ENCODE data around the gene HOXB7.

The HOXB7 gene

DNA sequence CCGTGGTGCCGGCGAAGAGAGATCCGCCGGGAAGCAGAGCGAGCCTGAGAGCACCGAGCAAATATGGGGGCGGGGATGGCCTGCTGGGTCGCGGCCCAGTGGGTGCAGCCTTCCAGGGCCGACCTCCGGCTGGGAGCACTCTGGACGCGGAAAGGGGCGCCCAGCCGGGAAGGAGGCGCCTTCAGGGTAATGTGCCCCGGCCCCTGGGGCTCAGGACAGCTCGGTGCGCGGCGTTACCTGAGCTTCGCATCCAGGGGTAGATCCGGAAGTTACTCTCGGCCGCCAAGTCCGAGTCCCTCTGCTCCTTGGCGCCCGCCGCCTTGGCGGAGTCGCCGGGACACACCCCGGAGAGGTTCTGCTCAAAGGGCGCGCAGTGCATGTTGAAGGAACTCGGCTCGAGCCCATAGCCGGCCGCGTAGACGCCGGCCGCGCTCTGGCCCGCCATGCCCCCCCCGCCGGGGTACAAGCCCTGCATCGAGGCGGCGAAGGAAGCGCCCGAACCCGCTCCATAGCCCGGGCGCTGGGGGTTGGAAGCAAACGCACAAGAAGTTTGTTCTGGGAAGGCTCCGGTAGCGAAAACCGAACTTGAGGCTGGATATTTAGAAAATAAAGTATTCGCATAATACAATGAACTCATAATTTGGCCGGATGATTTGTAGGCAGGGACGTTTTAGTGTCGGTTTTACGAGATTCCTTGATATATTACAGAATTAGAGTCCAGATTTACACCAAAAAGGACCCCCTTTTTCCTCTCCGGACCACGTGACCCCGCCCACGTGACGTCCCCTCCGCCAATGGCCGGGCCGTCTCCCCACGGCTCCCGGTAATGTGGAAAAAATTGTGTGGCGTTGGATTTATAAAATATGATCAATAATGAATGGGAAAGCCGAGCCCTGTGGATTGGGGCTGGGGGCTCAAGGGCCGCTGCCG, at the start of gene HOXB7:
HOXB7 (minus strand) TSS at position 736 of the 930 bp plus-strand sequence; CDS start at position 637, 99 bp downstream.
- DNase-seq (ENCODE audit: low spot score) = peak; percentile 51

GRCh38 chr17:48655913-48656312, 45.1 kb upstream of the HOXB7 start:
- DNase-seq (ENCODE audit: low spot score) = no peak

DNA sequence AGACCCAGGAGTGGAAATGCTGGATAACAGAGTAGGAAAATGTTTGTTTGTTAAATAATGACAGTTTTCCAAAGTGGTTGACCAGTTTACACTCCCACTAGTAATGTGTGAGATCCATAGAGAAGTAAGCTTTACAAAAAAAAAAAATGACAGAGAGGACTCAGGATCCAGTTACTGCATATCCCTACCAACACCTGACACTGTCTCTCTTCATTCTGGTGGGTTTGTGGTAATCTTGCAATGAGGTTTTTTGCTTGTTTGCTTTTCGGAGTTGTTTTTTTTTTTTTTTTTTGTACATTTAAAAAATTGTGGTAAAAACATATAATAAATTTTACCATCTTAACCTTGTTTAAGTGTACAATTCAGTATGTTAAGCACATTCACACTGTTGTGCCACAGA, 38.9 kb upstream of the HOXB7 start:
- DNase-seq (ENCODE audit: low spot score) = no peak

DNA sequence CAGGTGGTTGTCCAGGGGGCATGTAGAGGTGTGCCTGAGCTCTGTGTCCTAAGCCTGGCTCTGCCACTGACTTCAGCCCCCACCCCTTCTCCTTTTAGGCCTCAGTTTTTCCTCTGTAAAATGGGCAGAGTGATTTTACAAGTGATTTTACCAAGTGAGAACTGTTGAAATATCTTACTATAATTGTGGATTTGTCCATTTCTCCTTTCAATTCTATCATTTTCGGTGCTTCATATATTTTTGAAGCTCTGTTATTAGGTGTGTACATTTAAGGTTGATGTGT, 37.1 kb upstream of the HOXB7 start:
- no peak for DNase-seq (ENCODE audit: low spot score)

DNA sequence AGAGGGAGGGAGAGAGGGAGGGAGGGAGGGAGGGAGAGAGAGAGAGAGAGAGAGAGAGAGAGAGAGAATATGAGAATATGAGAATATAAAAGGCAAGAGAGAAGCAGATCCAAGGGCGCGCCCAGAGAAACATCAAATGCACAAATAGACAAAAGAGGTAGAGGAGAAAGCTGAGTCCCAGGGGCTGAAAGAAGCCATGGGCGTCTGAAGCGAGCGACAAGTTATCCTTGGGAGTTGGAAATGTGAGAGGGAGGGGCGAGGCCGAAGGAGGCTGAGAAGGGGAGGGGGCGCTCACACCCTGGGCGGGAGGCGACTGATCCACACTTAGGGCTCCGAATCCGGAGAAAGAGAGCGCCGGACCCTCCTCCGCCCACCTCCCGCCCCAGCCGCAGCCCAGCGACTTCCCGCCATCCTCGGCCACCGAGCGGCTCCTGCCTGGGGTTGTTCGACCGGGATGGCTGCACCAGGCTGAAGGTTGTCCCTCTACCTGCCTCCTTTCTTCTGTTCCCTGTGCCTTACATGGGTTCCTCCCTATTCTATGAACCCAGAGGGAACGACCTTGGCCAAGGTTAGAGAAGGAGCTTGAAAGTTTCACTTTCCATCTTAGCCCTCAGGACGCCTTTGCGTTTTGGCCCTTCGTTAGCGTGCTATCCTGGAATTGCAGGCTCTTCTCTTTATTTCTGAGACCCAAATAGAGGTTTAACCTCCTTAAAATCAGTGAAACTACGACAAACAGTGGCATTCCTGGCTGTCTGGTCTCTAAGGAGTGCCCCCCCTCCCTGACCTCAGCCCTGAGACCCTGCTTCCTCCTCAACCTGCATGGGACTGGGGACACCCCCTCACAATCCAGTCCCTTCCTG, 36.5 kb upstream of the HOXB7 start:
- DNase-seq (ENCODE audit: low spot score) = no peak

DNA sequence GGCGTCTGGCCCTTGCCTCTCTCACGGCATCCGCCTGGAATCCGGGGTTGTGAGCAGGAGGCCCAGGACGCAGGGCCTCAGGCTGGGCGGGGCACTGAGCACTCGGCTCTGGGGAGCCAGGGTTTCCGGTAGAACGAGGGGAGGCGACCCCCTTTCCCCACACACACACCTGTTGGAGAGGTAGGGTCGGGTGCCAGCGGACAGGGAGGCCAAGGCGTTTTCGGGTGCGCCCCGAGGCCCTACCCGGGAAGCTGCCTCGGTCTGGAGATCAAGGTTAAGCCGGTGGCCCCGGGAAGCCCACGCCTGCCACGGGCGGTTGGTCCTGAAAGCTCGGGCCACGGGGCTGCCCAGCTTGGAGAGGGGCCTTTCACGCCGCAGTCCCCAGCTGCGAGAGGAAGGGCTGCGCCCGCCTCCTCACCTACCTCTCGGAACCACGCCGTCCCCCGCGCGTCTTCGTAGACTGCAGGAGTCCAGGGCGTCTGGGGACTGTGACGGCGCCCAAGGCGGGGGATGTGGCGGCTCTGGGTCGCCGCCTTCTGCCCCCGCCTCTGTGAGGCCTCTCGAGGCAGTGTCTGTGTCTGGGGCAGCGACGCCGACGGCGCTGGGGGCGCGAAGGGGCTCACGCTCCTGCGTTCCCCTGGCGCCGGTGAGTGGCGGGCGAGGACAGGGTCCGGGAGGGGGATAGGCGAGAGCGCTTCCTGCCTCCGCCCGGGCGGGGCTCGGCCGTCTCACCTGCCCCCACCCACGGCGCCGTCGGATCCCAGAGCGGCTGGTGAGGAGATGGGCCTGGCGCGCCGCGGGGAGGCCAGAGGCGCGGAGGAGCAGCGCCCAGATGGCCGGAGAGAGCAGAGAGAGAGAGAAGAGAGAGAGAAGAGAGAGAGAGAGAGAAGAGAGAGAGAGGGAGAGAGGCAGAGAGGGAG, 35.6 kb upstream of the HOXB7 start:
- peak; percentile 24 for DNase-seq (ENCODE audit: low spot score)

DNA sequence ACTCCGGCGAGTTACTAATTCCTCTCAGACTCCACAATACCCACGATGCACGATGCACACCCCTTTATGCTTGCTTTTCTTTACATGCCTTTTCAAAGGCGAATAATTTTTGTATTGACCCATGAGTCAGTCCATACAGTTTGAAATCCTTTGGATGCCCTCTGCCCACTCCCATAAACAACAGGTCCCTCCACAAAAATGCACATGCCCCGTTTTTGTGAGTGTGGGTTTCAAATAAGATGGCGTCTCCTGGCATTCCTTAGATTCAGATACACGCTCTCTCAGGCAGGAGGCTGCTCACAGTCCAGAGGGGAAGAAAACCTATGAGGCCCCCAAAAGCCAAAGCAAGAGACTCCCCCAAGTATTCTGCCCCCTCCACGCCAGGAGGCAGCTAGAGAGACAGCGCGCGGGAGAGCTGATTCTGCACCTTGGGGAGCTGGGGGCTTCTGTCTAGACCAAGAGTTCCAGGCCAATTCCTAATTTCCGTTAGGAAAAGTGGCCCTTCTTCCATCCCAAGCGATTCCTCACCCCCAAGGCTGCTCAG, 34.9 kb upstream of the HOXB7 start:
- no peak for DNase-seq (ENCODE audit: low spot score)

- no peak for DNase-seq (ENCODE audit: low spot score)
These were observed 34.2 kb upstream of the HOXB7 start for GRCh38 chr17:48644910-48645557.

- no peak for DNase-seq (ENCODE audit: low spot score)
These were observed 33.3 kb upstream of the HOXB7 start for GRCh38 chr17:48644159-48644558.

- no peak for DNase-seq (ENCODE audit: low spot score)
These were observed 32.8 kb upstream of the HOXB7 start for GRCh38 chr17:48643697-48644012.

DNA sequence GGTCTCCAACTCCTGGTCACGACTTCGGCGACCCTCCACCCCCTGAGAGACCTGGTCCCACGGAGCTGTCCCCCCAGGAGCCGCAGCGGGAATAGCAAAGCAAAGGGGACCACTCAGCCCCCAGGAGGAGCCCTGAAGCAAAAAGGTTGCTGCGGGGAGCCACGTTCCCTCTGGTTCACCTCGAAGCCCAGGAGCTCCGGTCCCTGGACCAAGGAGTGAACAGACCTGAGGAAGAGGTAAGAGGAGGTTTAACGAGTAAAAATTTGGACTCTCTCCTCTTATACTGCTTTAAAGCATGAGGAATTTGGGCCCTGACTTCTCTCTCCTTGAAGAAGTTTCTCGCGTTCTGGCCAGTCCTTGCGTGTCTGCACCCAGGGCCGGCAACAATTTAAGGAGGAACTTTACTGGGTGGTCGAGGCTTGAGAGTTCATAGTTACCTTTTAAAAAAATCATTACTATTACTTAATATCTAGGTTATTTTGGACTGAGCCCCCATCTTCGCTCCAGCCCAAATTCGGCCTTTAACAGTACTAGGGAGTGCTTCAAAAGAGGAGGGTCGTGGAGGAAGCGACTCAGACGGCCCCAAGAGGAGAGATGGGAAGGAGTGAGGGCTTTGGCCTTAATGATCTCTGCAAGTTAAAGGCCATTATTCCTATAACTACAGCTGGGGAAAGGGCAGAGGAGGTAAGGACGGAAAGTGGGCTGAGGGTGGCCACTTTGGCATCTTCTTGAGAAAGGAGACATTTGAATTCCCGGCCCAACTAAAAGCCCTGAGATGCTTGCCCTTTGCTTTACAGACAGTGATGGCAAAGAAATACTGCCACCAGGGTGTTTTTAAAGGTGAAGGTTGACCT, 32.3 kb upstream of the HOXB7 start:
- DNase-seq (ENCODE audit: low spot score) = no peak

DNA sequence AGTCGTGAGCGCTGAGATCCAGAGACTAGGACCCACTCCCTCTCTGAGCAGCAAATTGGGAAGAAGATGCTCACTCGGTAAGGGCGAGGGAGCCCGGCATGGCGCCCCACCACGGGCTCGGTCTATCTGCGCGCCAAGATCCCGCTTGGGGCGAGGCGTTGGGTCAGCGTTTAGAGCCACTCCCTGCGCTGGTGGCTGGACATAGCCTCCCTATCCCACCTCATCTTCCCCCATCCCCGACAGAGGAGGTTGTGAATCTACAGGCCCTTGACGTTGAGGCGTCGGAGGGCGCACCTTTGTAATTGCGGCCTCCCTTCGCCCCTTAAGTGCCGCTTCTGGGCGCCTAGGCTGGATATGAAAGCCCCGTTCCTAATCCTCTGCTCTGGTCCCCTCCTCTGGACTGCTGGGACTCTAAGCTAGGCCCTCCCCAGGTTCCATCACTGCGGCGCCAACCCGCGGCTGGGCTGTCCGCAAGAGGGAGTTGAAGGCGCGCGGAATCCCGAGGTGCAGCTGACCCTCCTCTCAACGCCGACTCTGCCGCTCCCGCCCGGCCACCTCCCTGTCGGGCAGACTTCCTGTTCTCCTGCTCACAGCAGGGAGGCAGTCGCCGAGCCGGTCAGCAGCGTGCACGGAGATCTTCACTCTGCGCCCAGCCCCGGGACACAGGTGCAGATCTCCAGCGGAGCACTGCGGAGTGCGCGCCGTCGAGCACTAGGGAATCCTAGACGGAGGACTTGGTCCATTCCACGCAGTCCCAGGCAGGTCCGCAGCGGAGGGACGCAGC, 31.4 kb upstream of the HOXB7 start:
- no peak for DNase-seq (ENCODE audit: low spot score)

GRCh38 chr17:48641541-48642058, 30.8 kb upstream of the HOXB7 start:
- DNase-seq (ENCODE audit: low spot score) = no peak

DNA sequence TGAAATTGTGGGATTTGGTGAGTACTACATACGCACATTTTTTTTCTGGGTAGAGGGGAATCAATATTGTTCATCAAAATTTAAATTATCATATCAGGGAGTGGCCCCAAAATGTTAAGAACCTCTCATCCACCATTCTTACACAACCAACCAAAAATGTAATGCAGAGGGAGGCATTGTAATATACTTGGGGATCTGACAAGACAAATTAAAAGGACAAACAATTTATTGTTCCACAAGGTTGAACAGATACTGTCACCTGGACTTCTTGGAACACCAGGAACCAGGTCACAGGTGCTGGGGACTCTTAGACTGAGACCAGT, 30.0 kb upstream of the HOXB7 start:
- DNase-seq (ENCODE audit: low spot score) = no peak

DNA sequence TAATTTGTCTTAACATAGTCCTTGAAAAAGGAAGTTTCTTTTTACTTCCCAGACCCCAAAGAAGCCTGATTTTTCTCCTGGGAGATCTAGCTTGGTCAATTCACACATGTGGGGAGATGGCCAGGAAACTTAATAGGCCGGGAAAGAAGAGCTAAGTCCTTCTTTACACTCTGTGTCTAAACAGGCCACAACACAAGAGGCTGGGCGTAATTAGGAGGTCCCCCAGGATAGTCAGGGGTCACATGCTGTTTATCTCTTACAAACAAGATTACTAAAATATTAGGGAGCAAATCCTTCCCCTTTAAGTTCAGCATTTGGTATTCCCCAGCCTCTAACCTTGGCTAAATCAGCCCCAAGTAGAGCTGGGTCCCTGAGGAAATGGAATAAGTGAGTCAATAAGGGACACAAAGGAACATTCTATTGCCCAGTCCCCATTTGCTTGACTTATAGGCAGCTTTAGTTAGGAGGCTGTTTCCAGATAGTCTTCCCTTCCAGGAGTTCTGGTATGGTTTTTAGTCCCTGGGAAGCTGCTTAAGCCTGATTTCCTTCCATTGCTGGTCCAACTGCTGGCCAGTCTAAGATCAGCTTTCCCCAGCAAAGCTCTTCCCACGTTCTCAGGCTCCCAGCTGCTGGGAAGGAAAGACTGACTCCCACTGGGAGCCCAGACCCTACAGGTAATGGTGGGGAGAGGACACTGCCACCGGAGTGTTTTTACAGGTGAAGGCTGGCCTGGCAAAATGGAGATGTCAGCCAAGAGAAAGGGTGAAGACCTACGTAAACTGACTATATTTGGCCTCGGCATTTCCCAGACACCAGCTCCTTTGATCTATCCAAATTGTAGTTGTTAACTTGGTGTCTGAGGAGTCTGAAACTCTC, 29.4 kb upstream of the HOXB7 start:
- no peak for DNase-seq (ENCODE audit: low spot score)

GRCh38 chr17:48639136-48639535, 28.3 kb upstream of the HOXB7 start:
- DNase-seq (ENCODE audit: low spot score) = no peak

DNA sequence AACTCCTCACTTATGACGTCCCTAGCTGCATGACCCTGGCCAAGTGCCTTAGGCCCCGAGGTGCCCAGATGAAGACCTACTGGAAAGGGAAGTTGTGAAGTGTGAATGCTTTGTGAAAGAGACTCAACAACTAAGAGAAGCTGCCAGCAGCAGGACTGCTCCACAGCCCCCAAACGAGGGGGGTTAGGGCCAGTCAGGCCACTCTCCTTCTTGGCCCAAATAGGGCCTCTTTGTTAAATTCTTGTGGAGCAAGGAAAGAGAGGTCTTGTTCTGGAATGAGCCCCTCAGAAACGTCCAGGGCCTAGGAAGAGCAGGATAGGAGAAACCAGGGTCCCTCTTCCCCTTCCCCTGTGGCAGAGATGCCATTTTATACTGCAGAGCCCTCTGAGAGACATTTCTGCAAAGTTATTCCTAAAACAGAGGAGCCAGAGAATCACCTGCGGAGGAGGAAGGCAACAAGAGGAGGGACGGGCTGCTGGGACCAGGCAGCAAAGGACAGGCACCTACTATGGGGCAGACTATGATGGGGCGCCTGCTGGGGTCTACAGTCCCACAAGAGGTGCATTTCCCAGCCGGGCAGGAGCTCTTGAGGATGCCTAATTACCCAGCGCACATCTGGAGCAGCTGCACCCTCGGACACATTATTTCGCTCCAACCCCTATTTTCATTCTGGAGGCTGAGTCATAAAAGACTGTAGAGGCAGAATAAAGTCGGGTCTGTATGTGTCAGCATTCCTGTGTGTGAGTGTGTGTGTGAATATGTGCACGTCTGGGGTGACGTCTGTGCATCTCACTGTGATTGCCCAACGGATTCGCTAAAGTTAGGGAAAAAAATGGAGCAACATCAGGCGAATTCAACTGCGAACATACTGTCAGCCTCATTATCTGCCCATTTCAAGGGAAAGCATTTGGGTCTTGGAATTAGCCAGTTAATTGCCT, 26.8 kb upstream of the HOXB7 start:
- no peak for DNase-seq (ENCODE audit: low spot score)
